Osteocyte (in vitro differentiated cells): ENCODE results near the gene PDXK. TPM values are rescaled to one million over a fixed set of nuclear protein-coding genes. Genes with fewer than 3 reads are reported as not detected.

Source experiments
- DNase-seq: peaks from one replicate; pipeline ENCODE4 v3.0.0; 2021; ENCODE audit warnings: mixed read lengths; ENCODE audit not compliant: unreplicated experiment; ENCODE audit errors: extremely low spot score
- H3K27ac Mint-ChIP-seq: one replicate; pipeline ENCODE4 v1.8.0; 2021; ENCODE audit warnings: mild to moderate bottlenecking, mixed read lengths; ENCODE audit not compliant: unreplicated experiment
- H3K27me3 Mint-ChIP-seq: one replicate; pipeline ENCODE4 v1.8.0; 2021; ENCODE audit warnings: mixed read lengths; ENCODE audit not compliant: unreplicated experiment
- H3K36me3 Mint-ChIP-seq: one replicate; pipeline ENCODE4 v1.8.0; 2021; ENCODE audit warnings: mixed read lengths; ENCODE audit not compliant: unreplicated experiment
- H3K4me1 Mint-ChIP-seq: one replicate; pipeline ENCODE4 v1.8.0; 2021; ENCODE audit warnings: mixed read lengths; ENCODE audit not compliant: unreplicated experiment
- H3K4me3 Mint-ChIP-seq: one replicate; pipeline ENCODE4 v1.8.0; 2021; ENCODE audit warnings: mild to moderate bottlenecking, moderate library complexity, mixed read lengths; ENCODE audit not compliant: unreplicated experiment
- H3K9me3 Mint-ChIP-seq: one replicate; pipeline ENCODE4 v1.8.0; 2021; ENCODE audit warnings: mixed read lengths; ENCODE audit not compliant: unreplicated experiment
- total RNA-seq: library from RNA; stranded (reverse); gene quantifications from 2 replicates; pipeline ENCODE4 v1.2.1, GENCODE V29; 2021
- TF ChIP-seq, protein P1 (sequence below): fragments of 200-600 bp; sonication (generic); IDR thresholded peaks from 2 replicates; pipeline ENCODE4 v1.5.0; 2021; ENCODE audit warnings: antibody characterized with exemption, mild to moderate bottlenecking, moderate library complexity

The PDXK gene
- total RNA-seq, 1 donor from 2014 or later = 96.7 TPM

DNA sequence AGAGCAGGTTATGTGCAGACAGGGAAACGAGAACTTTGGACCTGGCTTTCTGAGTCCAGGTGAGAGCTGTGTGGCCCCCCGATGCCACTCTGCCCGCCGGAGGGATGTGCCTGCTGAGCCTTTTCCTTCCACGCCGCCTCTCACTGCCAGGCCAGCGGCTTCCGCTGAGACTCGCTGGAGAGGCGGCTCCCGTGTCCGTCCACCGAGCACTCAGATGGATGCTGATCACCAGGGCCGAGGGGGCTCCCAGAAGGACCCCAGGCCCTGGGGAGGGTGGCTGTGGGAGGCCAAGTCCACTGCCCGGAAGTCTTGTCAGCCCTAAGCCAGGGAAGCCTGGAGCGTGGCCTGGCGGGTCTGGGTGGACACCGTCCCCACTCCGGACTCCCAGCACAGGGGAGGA lies 40.7 kb downstream of the PDXK start:
- Mint-ChIP-seq H3K36me3 (peaks cover 16% of the 10 kb centered on the region), H3K27ac (no peak overlapping the region), H3K9me3 (no peaks in the 10 kb centered on the region), H3K4me3 (no peak overlapping the region), H3K27me3 (no peaks in the 10 kb centered on the region), H3K4me1 (peaks cover 10% of the 10 kb centered on the region)
- no peak for DNase-seq
- TF ChIP-seq, protein P1, sequence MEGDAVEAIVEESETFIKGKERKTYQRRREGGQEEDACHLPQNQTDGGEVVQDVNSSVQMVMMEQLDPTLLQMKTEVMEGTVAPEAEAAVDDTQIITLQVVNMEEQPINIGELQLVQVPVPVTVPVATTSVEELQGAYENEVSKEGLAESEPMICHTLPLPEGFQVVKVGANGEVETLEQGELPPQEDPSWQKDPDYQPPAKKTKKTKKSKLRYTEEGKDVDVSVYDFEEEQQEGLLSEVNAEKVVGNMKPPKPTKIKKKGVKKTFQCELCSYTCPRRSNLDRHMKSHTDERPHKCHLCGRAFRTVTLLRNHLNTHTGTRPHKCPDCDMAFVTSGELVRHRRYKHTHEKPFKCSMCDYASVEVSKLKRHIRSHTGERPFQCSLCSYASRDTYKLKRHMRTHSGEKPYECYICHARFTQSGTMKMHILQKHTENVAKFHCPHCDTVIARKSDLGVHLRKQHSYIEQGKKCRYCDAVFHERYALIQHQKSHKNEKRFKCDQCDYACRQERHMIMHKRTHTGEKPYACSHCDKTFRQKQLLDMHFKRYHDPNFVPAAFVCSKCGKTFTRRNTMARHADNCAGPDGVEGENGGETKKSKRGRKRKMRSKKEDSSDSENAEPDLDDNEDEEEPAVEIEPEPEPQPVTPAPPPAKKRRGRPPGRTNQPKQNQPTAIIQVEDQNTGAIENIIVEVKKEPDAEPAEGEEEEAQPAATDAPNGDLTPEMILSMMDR = no peak

- H3K9me3 Mint-ChIP-seq = no peaks in the 10 kb centered on the region
- H3K27ac Mint-ChIP-seq = no peak overlapping the region
- H3K27me3 Mint-ChIP-seq = no peaks in the 10 kb centered on the region
- peaks cover 13% of the 10 kb centered on the region for H3K36me3 Mint-ChIP-seq
- no peak overlapping the region for H3K4me3 Mint-ChIP-seq
- H3K4me1 Mint-ChIP-seq = peaks cover 14% of the 10 kb centered on the region
- TF ChIP-seq, protein P1 = no peak
- DNase-seq = no peak
Measured at GRCh38 chr21:43760391-43760958, 41.5 kb downstream of the PDXK start.

- TF ChIP-seq, protein P1 = no peak
- H3K27ac Mint-ChIP-seq = no peak overlapping the region
- H3K36me3 Mint-ChIP-seq = peaks cover 5% of the 10 kb centered on the region
- H3K4me3 Mint-ChIP-seq = no peak overlapping the region
- no peaks in the 10 kb centered on the region for H3K9me3 Mint-ChIP-seq
- H3K27me3 Mint-ChIP-seq = no peaks in the 10 kb centered on the region
- H3K4me1 Mint-ChIP-seq = peaks cover 14% of the 10 kb centered on the region
- DNase-seq = no peak
Measured at GRCh38 chr21:43761886-43762285, 43.0 kb downstream of the PDXK start.

DNA sequence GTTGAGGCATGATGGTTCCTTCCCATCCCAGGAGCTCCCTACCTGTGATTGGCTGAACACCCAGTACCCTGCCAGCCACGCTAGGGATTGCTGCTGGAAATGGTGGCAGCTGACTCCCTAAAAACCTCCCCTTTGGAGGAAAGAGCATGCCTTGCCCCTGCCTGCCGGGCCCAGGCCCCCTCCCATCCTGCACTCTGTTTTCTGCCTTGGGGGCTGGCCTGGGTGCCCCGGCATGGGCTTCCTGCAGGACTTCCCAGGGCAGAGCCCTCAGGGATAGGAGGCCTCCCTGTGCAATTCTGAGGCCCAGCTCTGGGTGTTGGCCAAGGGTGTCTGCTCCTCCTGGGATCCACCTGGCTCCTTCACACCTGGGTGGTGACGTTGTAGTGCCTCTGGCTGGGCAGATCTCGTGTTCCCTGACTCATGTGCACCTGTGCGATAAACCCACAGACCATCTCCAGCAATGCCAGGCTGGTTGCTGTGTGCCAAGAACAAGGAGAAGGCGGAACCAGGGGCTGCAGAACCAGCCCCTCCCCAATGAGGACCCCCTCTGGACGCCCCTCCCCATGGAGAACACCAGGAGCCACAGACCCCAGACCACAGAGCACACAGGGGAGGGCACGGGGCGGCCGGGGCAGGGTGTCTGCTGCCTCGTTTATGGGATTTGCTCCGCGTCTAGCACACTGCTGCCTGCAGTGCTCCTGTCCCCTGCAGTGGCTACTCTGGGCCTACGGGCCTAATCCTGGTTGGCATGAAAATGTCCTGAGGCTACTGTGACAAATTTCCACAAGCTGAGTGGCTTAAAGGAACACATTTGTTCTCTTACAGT lies 43.6 kb downstream of the PDXK start:
- peaks cover 16% of the 10 kb centered on the region for H3K4me1 Mint-ChIP-seq
- H3K4me3 Mint-ChIP-seq = no peak overlapping the region
- no peak overlapping the region for H3K27ac Mint-ChIP-seq
- DNase-seq = no peak
- no peaks in the 10 kb centered on the region for H3K9me3 Mint-ChIP-seq
- H3K27me3 Mint-ChIP-seq = no peaks in the 10 kb centered on the region
- H3K36me3 Mint-ChIP-seq = peaks cover 5% of the 10 kb centered on the region
- TF ChIP-seq, protein P1 = no peak

GRCh38 chr21:43763901-43764523 lies 45.1 kb downstream of the PDXK start:
- Mint-ChIP-seq H3K27me3 (no peaks in the 10 kb centered on the region), H3K9me3 (no peaks in the 10 kb centered on the region), H3K4me1 (peaks cover 20% of the 10 kb centered on the region), H3K4me3 (no peak overlapping the region), H3K36me3 (peaks cover 2% of the 10 kb centered on the region), H3K27ac (no peak overlapping the region)
- TF ChIP-seq, protein P1 = no peak
- no peak for DNase-seq
